NT2/D1 (cell line): ENCODE results near the gene CD63.

Source experiments
- SUZ12 ChIP-seq: IDR thresholded peaks from 2 replicates; pipeline ENCODE4 v1.6.1; 2011; ENCODE audit not compliant: insufficient read length, insufficient read depth; ENCODE audit errors: extremely low read depth
- YY1 ChIP-seq: IDR thresholded peaks from 2 replicates; pipeline ENCODE4 v1.6.1; 2011; ENCODE audit not compliant: insufficient read length, insufficient read depth
- ZNF274 ChIP-seq: IDR thresholded peaks from 2 replicates; pipeline ENCODE4 v1.6.1; 2011; ENCODE audit warnings: mild to moderate bottlenecking, low read depth, low read length

- no peak for TF ChIP-seq ZNF274
- TF ChIP-seq YY1, result no peak
- no peak for TF ChIP-seq SUZ12
These were observed 8.8 kb upstream of the CD63 start for GRCh38 chr12:55737581-55738122.
